Activated naive CD4-positive, alpha-beta T cell treated with anti-CD3 and anti-CD28 coated beads for 36 hours (primary cell): Measurements from ENCODE around the gene KRTAP10-2. TPM values are rescaled to one million over a fixed set of nuclear protein-coding genes. Genes with fewer than 3 reads are reported as not detected.

Experiments used
- CTCF ChIA-PET: fragments of 350-600 bp; sonication (Branson Sonifier 250); formaldehyde crosslinking; loops from one replicate; lab custom pipeline; 2021; ENCODE audit warnings: antibody characterized with exemption; lab: Charles Lee
- DNase-seq: peaks from one replicate; pipeline ENCODE4 v3.0.0-alpha.2; 2020
- H3K27ac Mint-ChIP-seq: one replicate; pipeline ENCODE4 v1.8.0; 2021; ENCODE audit warnings: mild to moderate bottlenecking, mixed read lengths
- H3K27me3 Mint-ChIP-seq: one replicate; pipeline ENCODE4 v1.8.0; 2021; ENCODE audit warnings: low read depth, mixed read lengths
- H3K36me3 Mint-ChIP-seq: one replicate; pipeline ENCODE4 v1.8.0; 2021; ENCODE audit warnings: low read depth, mixed read lengths
- H3K4me1 Mint-ChIP-seq: one replicate; pipeline ENCODE4 v1.8.0; 2021; ENCODE audit warnings: low read depth, mixed read lengths
- H3K4me3 Mint-ChIP-seq: one replicate; pipeline ENCODE4 v1.8.0; 2021; ENCODE audit warnings: mild to moderate bottlenecking, moderate library complexity, mixed read lengths
- H3K9me3 Mint-ChIP-seq: one replicate; pipeline ENCODE4 v1.8.0; 2021; ENCODE audit warnings: mixed read lengths
- intact Hi-C: fragments of 100-400 bp; cut with micrococcal nuclease; formaldehyde crosslinking; loops from one replicate; pipeline ENCODE4 v1.15.1; 2023
- total RNA-seq, 2 experiments: library from RNA; stranded (reverse); gene quantifications; one replicate each; pipeline ENCODE4 v1.2.3, GENCODE V29; 2021

Gene KRTAP10-2
- total RNA-seq, 2 experiments from 2014 or later: not detected

DNA sequence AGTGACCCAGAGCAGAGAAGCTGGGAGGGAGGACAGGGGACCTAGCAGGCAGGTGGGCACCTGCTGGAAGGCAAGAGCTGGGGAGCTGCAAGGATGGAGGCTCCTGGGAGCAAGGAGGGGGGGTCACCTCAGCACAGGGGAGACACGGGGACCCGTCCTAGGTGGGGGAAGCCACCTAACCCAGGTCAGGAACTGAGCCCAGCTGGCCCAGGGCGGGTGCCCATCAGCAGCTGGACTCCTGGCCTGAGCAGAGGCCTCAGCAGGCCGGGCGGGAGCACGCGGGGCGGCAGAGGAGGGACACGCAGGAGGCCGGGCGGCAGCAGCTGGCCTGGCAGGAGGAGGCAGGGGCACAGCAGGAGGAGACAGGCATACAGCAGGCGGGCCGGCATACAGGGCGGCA is 12.3 kb downstream of the KRTAP10-2 start:
- no peaks in the 10 kb centered on the region for H3K27me3 Mint-ChIP-seq
- intact Hi-C loops: no loop called here
- CTCF ChIA-PET: interaction anchor here (0.6 kb wide), 1 partner anchor 490 kb away, joined by 6 read pairs; no protein-coding TSS in a partner anchor
- no peaks in the 10 kb centered on the region for H3K4me1 Mint-ChIP-seq
- no peaks in the 10 kb centered on the region for H3K36me3 Mint-ChIP-seq
- H3K9me3 Mint-ChIP-seq: no peaks in the 10 kb centered on the region
- H3K4me3 Mint-ChIP-seq: no peak overlapping the region
- H3K27ac Mint-ChIP-seq: no peak overlapping the region
- DNase-seq: no peak

GRCh38 chr21:44537930-44538911 is 13.1 kb downstream of the KRTAP10-2 start:
- no peak for DNase-seq
- Mint-ChIP-seq H3K4me1 (no peaks in the 10 kb centered on the region), H3K4me3 (no peak overlapping the region), H3K36me3 (no peaks in the 10 kb centered on the region), H3K9me3 (no peaks in the 10 kb centered on the region), H3K27me3 (no peaks in the 10 kb centered on the region), H3K27ac (no peak overlapping the region)
- CTCF ChIA-PET: interaction anchor here (0.6 kb wide), 1 partner anchor 491 kb away, joined by 6 read pairs; no protein-coding TSS in a partner anchor
- intact Hi-C loops: no loop called here

GRCh38 chr21:44535963-44536362 is 15.3 kb downstream of the KRTAP10-2 start:
- intact Hi-C loops: no loop called here
- Mint-ChIP-seq H3K36me3 (no peaks in the 10 kb centered on the region), H3K9me3 (no peaks in the 10 kb centered on the region), H3K27ac (no peak overlapping the region), H3K4me3 (no peak overlapping the region), H3K4me1 (no peaks in the 10 kb centered on the region), H3K27me3 (no peaks in the 10 kb centered on the region)
- CTCF ChIA-PET: interaction anchor here (0.6 to 1.2 kb wide), 3 partner anchors 25 to 670 kb away, joined by 3 read pairs; no protein-coding TSS in a partner anchor
- DNase-seq: no peak

GRCh38 chr21:44534688-44535087 is 16.6 kb downstream of the KRTAP10-2 start:
- Mint-ChIP-seq H3K36me3 (no peaks in the 10 kb centered on the region), H3K4me3 (no peak overlapping the region), H3K27ac (no peak overlapping the region), H3K27me3 (no peaks in the 10 kb centered on the region), H3K4me1 (no peaks in the 10 kb centered on the region), H3K9me3 (no peaks in the 10 kb centered on the region)
- no peak for DNase-seq
- intact Hi-C loops: no loop called here
- CTCF ChIA-PET: no interaction called here

GRCh38 chr21:44533891-44534627 is 17.2 kb downstream of the KRTAP10-2 start:
- no peaks in the 10 kb centered on the region for H3K27me3 Mint-ChIP-seq
- H3K9me3 Mint-ChIP-seq: no peaks in the 10 kb centered on the region
- H3K4me3 Mint-ChIP-seq: no peak overlapping the region
- H3K36me3 Mint-ChIP-seq: no peaks in the 10 kb centered on the region
- H3K4me1 Mint-ChIP-seq: no peaks in the 10 kb centered on the region
- intact Hi-C loops: no loop called here
- H3K27ac Mint-ChIP-seq: no peak overlapping the region
- CTCF ChIA-PET: no interaction called here
- no peak for DNase-seq

GRCh38 chr21:44533121-44533890 is 18.0 kb downstream of the KRTAP10-2 start:
- Mint-ChIP-seq H3K4me1 (no peaks in the 10 kb centered on the region), H3K4me3 (no peak overlapping the region), H3K27me3 (no peaks in the 10 kb centered on the region), H3K27ac (no peak overlapping the region), H3K36me3 (no peaks in the 10 kb centered on the region), H3K9me3 (no peaks in the 10 kb centered on the region)
- intact Hi-C loops: no loop called here
- CTCF ChIA-PET: no interaction called here
- no peak for DNase-seq

DNA sequence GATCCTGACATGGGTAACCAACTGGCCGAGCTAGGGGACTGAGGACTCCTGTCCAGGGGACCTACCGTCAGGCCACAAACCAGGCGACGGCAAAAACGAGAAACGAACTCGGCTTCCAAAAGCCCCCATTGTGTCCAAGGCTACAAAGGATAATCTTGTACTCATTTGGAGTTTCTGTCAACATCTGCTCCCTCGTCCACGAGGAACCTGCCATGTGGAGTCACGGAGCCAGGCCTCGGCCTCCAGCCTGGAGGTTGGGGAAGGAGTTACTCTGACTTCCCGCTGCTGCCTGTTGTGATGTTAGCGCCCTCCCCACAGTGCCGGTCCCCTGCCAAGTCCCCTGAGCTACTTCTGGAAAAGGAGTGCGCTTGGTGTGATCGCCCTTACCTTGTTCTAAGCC is 18.6 kb downstream of the KRTAP10-2 start:
- H3K27ac Mint-ChIP-seq: no peak overlapping the region
- no peak overlapping the region for H3K4me3 Mint-ChIP-seq
- H3K27me3 Mint-ChIP-seq: no peaks in the 10 kb centered on the region
- H3K9me3 Mint-ChIP-seq: no peaks in the 10 kb centered on the region
- no peaks in the 10 kb centered on the region for H3K36me3 Mint-ChIP-seq
- H3K4me1 Mint-ChIP-seq: no peaks in the 10 kb centered on the region
- CTCF ChIA-PET: no interaction called here
- DNase-seq: no peak
- intact Hi-C loops: no loop called here

DNA sequence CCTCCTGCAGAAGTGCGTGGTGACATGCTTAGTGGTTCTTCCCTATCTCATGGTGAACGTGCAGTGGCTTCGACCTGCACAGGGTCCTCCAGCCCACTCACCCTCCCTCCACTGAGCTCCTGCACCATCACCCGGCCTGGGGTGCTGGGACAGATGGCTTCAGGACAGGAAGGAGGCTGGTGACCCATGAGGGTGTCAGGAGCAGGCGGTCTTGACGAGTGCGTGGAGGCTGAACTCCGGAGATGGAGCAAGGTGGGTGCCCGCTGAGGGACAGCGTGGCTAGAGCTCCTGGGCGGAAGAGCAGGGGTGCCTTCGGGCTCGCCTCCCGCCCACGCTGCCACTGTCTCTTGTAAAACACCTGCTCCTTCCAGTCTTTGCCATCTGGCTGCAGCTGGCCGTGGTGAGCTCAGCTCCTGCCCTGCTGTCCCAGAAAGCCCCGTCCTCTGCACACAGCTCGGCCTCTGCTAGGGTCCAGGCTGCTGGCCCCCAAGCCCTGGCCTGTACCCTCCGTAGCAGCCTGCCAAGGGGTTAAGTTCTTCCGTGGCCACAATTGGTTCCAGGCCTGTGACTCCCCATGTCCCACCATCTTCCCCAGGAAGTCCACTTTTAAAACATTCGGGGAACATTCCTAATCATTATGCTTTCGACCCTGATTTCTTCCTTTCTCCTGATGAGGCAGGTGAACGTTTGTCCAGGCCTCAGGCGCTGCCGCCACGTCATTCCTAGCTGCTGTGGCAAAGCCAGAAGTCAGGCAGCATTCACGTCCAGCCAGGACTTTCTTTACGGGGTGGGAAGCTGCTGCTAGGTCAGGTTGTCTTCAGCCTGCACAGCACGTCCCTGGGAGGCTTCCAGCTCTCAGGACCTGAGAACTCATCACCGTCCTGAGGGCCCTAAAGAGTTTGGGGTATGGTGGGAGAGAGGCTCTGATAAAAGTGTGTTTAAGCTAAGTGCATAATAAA is 19.4 kb downstream of the KRTAP10-2 start:
- Mint-ChIP-seq H3K36me3 (no peaks in the 10 kb centered on the region), H3K9me3 (no peaks in the 10 kb centered on the region), H3K4me1 (no peaks in the 10 kb centered on the region), H3K4me3 (no peak overlapping the region), H3K27me3 (no peaks in the 10 kb centered on the region), H3K27ac (no peak overlapping the region)
- no peak for DNase-seq
- CTCF ChIA-PET: no interaction called here
- intact Hi-C loops: no loop called here

DNA sequence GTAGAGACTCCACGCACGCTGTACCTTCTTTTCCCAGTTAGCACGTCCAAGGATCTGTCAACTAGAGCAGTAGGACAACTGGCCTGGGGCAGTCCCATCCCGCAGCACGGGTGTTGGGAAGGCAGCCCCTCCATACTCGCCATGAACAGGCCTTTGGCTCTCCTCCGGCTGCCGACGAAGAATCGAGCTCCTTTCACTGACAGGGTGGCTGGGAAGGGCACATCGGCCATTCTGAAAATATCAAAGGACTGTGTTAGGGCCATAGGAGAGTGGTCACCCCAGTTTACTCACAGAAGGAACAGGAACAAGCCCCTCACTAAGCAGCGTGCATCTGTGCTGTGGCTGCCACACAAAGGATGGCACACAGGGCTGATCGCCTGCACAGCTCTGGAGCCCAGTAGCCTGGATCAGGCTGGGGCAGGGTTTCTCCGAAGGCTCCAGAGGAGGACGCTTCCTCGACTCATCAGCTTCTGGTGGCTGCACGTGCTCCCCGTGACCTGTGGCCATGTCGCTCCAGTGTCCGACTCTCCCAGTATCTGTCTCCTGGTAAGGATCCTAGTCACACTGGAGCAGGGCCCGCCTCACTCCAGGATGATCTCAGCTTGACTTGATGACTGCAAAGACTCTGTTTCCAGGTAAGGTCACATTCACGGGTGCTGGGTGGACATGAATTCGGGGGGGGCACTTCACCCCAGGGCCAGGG is 20.3 kb downstream of the KRTAP10-2 start:
- Mint-ChIP-seq H3K27me3 (no peaks in the 10 kb centered on the region), H3K4me1 (no peaks in the 10 kb centered on the region), H3K9me3 (no peaks in the 10 kb centered on the region), H3K4me3 (no peak overlapping the region), H3K27ac (no peak overlapping the region), H3K36me3 (no peaks in the 10 kb centered on the region)
- no peak for DNase-seq
- intact Hi-C loops: no loop called here
- CTCF ChIA-PET: no interaction called here

- no peak for DNase-seq
- Mint-ChIP-seq H3K4me3 (no peak overlapping the region), H3K36me3 (no peaks in the 10 kb centered on the region), H3K9me3 (no peaks in the 10 kb centered on the region), H3K27ac (no peak overlapping the region), H3K27me3 (no peaks in the 10 kb centered on the region), H3K4me1 (no peaks in the 10 kb centered on the region)
- CTCF ChIA-PET: no interaction called here
- intact Hi-C loops: no loop called here
These were observed 20.9 kb downstream of the KRTAP10-2 start for GRCh38 chr21:44530221-44530902.
